Psoas muscle (tissue), 8 donors: Measurements from ENCODE around the gene PTGDR2. TPM values are rescaled to one million over a fixed set of nuclear protein-coding genes. Genes with fewer than 3 reads are reported as not detected.

Experiments used
- ATAC-seq, 4 donors: fragments of 200-7000 bp; cut with Tn5 transposase; one replicate each; pipeline ENCODE4 v1.9.1; 2020; ENCODE audit warnings: moderate library complexity in 3 of 4, mild to moderate bottlenecking in 2 of 4
- DNase-seq, 2 donors: peaks; one replicate each; pipeline ENCODE4 v3.0.0-alpha.2; 2020
- H3K27ac ChIP-seq: fragments of 200-600 bp; one replicate; pipeline ENCODE4 v1.8.0; 2022
- H3K27me3 ChIP-seq, 3 donors: fragments of 200-600 bp in 1 of 3; one replicate each; pipeline versions ENCODE4 v1.6.1 to v1.8.0; 2013 to 2022; ENCODE audit warnings: low read length in 2 of 3, mild to moderate bottlenecking in 2 of 3, moderate library complexity in 1 of 3; ENCODE audit not compliant: insufficient read depth in 3 of 3
- H3K36me3 ChIP-seq, 2 donors: fragments of 200-600 bp in 1 of 2; one replicate each; pipeline versions ENCODE4 v1.6.1 to v1.8.0; 2013 to 2022; ENCODE audit warnings: low read depth in 1 of 2, mild to moderate bottlenecking in 1 of 2, moderate library complexity in 1 of 2; ENCODE audit not compliant: insufficient read depth in 1 of 2
- H3K4me1 ChIP-seq: fragments of 200-600 bp; one replicate; pipeline ENCODE4 v1.8.0; 2022
- H3K4me3 ChIP-seq: fragments of 200-600 bp; one replicate; pipeline ENCODE4 v1.8.0; 2022; ENCODE audit warnings: mild to moderate bottlenecking
- H3K9me3 ChIP-seq: fragments of 200-600 bp; one replicate; pipeline ENCODE4 v1.8.0; 2022
- WGBS, 3 donors: extraction: QIAGEN DNeasy Blood & Tissue Kit; methylation state at CpG; one replicate each; pipeline versions ENCODE4 v1.1.6 to v1.1.7; 2013; 5-methylcytosine and 5-hydroxymethylcytosine counted together
- intact Hi-C, 2 donors: fragments of 100-400 bp; cut with DNase I; formaldehyde crosslinking; loops; one replicate each; pipeline versions ENCODE4 v1.11.0 to v1.14.2; 2022
- polyA plus RNA-seq, 3 donors: library from polyadenylated mRNA; stranded (reverse); fragments of 200-250 nt; gene quantifications; one replicate each; pipeline ENCODE4 v1.2.3, GENCODE V29; 2013
- total RNA-seq, 4 donors: library from RNA; stranded (reverse); fragmentation: NEBNext Ultra II Directional in 2 of 4; extraction: Animal tissue kit (Norgen Biotek cat#: 25700) in 2 of 4; gene quantifications; one replicate each; pipeline versions ENCODE4 v1.2.1 to v1.2.4, GENCODE V29; 2021 to 2023
- TF ChIP-seq, protein P1 (sequence below): fragments of 200-600 bp; IDR thresholded peaks from one replicate; pipeline ENCODE4 v1.8.0; 2022; ENCODE audit warnings: antibody characterized with exemption
- donor health status: healthy with polysubstance abuse.
- donor health status: DM: no; HTN: no; CAD: no; lungs with moderate emphysema.
- donor health status: Bipolar disorder and iron deficiency.
- donor health status: healthy.
- donor health status: DM: yes; HTN: yes; CAD: no.
- donor health status: DM: no; HTN: no; CAD: no.
- donor health status: DM: no; HTN: no; CAD: no.
- donor health status: DM: yes; HTN: yes; CAD: no.

The PTGDR2 gene
- total and polyA plus RNA-seq, 7 donors: 0.53 to 13.9 (median 1.2) TPM

DNA sequence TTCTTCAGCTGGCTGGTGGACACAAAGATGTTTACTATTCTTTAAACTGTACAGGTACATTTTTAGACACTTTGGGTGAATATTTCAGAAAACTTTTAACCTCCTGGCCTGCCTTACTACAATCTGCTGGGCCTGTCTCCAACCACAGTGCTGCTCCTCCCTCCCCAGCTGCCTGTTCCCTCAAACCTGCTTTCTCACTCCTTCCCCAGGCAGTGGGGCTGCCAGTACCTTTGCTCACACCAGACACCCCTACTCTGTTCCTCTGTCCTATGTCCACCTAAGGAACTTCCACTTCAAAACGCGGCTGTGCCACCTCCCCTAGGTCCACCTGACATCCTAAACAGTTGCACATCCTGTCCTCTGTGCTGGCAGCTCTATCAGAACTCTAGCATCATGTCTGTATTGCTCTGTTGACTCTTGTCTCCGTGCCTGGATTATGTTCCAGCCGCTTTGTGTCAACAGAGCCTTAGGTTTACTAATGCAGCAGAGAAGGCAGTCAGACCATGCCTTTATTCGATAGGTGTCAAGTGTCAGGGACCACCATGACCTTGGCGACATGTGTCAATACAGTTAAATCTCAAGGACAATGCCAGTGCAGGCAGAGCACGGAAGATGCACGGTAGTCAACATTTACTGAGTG lies 25.0 kb upstream of the PTGDR2 start:
- Histone ChIP-seq H3K27ac (no peak overlapping the region), H3K9me3 (no peaks in the 10 kb centered on the region), H3K27me3 (no peaks in the 10 kb centered on the region), H3K36me3 (peaks cover 0 to 20% of the 10 kb centered on the region in 2 donors), H3K4me1 (peaks cover 28% of the 10 kb centered on the region), H3K4me3 (no peak overlapping the region)
- TF ChIP-seq, protein P1, sequence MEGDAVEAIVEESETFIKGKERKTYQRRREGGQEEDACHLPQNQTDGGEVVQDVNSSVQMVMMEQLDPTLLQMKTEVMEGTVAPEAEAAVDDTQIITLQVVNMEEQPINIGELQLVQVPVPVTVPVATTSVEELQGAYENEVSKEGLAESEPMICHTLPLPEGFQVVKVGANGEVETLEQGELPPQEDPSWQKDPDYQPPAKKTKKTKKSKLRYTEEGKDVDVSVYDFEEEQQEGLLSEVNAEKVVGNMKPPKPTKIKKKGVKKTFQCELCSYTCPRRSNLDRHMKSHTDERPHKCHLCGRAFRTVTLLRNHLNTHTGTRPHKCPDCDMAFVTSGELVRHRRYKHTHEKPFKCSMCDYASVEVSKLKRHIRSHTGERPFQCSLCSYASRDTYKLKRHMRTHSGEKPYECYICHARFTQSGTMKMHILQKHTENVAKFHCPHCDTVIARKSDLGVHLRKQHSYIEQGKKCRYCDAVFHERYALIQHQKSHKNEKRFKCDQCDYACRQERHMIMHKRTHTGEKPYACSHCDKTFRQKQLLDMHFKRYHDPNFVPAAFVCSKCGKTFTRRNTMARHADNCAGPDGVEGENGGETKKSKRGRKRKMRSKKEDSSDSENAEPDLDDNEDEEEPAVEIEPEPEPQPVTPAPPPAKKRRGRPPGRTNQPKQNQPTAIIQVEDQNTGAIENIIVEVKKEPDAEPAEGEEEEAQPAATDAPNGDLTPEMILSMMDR: no peak
- 51 to 67% (median 58%) methylated on average over 8 of the region's 8 CpGs for WGBS, 3 donors
- DNase-seq: no peak
- intact Hi-C loops: no loop called here
- ATAC-seq: no peak

GRCh38 chr11:60879971-60880588 lies 24.3 kb upstream of the PTGDR2 start:
- H3K4me1 ChIP-seq: peaks cover 31% of the 10 kb centered on the region
- H3K4me3 ChIP-seq: no peak overlapping the region
- intact Hi-C loops: no loop called here
- ATAC-seq: no peak
- no peak overlapping the region for H3K27ac ChIP-seq
- no peaks in the 10 kb centered on the region for H3K9me3 ChIP-seq
- TF ChIP-seq, protein P1: no peak
- WGBS, 3 donors: 58 to 67% (median 59%) methylated on average over 5 of the region's 5 CpGs
- DNase-seq: no peak
- H3K36me3 ChIP-seq: peaks cover 0 to 20% of the 10 kb centered on the region in 2 donors
- no peaks in the 10 kb centered on the region for H3K27me3 ChIP-seq

DNA sequence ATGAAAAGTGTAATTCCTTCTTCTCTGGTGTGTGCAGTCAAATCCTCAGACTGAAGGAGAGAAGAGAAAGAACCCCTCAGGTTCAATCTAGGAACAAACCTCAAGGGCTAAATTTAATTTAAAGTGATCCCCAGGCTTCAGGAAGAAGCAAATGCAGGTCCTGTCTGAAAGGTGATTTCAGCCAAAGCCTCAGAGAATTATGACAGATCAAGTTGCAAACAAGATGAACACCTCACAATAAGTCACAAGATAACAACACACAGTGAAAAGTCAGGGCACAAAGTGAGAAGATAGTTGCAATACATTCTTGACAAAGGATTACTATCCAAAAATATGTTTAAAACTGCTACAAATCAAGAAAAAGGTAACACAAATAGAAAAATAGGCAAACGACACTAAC lies 23.4 kb upstream of the PTGDR2 start:
- H3K27ac ChIP-seq: no peak overlapping the region
- no peaks in the 10 kb centered on the region for H3K9me3 ChIP-seq
- no peaks in the 10 kb centered on the region for H3K27me3 ChIP-seq
- no peak for DNase-seq
- peaks cover 0 to 20% of the 10 kb centered on the region in 2 donors for H3K36me3 ChIP-seq
- peak in 1 of 4 donors; percentile 48 for ATAC-seq
- peaks cover 41% of the 10 kb centered on the region for H3K4me1 ChIP-seq
- 37 to 79% (median 39%) methylated on average over 1 of the region's 1 CpG for WGBS, 3 donors
- no peak overlapping the region for H3K4me3 ChIP-seq
- intact Hi-C loops: no loop called here
- TF ChIP-seq, protein P1: no peak

- intact Hi-C loops: no loop called here
- ATAC-seq: peak; percentile 32 to 59 (median 44)
- Histone ChIP-seq H3K27me3 (no peaks in the 10 kb centered on the region), H3K36me3 (peaks cover 0 to 19% of the 10 kb centered on the region in 2 donors), H3K4me3 (no peak overlapping the region), H3K9me3 (no peaks in the 10 kb centered on the region), H3K4me1 (peaks cover 44% of the 10 kb centered on the region), H3K27ac (peak overlapping the region; percentile 33)
- no peak for DNase-seq
- 33 to 41% (median 33%) methylated on average over 5 of the region's 5 CpGs for WGBS, 3 donors
- TF ChIP-seq, protein P1: no peak
Observed at GRCh38 chr11:60878245-60879101, 22.7 kb upstream of the PTGDR2 start.
